GM19193 (cell line): Measurements from ENCODE around the gene BCOR.

Experiments used
- POLR2A ChIP-seq: IDR thresholded peaks from 4 replicates; pipeline ENCODE4 v1.6.1; 2011; ENCODE audit not compliant: insufficient read depth, insufficient read length; ENCODE audit errors: extremely low read depth

The BCOR gene

GRCh38 chrX:40003428-40004245, 94.1 kb downstream of the BCOR start:
- TF ChIP-seq POLR2A = no peak

- TF ChIP-seq POLR2A = no peak
Measured at GRCh38 chrX:40003071-40003427, 94.7 kb downstream of the BCOR start.
